Ramos (cell line): ENCODE data around the gene SNX9.

Source experiments
- in situ Hi-C: fragments of 300-500 bp; cut with MboI; formaldehyde crosslinking; loops from one replicate; pipeline ENCODE4 v1.14.3; 2022; ENCODE audit warnings: low sequenced_read_pairs; ENCODE audit not compliant: unreplicated experiment

SNX9 gene

DNA sequence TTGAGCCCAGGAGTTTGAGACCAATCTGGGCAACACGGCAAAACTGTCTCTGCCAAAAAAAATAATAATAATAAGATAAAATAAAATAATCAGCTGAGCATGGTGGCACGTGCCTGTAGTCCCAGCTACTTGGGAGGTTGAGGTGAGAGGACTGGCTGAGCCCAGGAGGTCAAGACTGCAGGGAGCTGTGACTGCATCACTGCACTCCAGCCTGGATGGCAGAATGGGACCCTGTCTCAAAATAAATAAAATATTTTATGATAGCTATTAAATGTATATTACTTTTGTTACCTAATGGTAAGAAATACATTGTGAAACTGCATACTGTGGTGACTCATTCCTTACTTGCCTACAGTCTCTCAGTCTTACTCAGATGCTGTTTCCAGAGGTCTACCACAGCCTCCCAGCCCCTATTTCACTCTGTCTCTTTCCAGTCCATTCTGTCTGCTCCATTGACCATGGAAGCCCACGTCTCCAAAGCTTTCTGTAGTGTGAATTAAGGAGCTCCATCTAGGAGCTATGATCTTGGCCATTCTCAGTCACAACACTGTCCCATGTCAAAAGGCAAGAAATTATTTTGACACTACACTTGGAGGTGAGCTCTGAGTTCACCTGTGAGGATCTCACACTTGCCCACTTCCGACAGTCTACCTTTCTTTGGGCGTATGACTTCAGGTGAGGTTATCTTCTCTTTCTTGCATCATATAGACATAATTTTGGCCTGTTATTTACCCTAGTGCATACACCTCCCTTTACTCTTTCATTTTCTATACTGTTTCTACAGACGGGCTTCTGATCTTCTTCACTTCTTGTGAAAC is 22.4 kb upstream of the SNX9 start:
- in situ Hi-C loops = no loop called here

DNA sequence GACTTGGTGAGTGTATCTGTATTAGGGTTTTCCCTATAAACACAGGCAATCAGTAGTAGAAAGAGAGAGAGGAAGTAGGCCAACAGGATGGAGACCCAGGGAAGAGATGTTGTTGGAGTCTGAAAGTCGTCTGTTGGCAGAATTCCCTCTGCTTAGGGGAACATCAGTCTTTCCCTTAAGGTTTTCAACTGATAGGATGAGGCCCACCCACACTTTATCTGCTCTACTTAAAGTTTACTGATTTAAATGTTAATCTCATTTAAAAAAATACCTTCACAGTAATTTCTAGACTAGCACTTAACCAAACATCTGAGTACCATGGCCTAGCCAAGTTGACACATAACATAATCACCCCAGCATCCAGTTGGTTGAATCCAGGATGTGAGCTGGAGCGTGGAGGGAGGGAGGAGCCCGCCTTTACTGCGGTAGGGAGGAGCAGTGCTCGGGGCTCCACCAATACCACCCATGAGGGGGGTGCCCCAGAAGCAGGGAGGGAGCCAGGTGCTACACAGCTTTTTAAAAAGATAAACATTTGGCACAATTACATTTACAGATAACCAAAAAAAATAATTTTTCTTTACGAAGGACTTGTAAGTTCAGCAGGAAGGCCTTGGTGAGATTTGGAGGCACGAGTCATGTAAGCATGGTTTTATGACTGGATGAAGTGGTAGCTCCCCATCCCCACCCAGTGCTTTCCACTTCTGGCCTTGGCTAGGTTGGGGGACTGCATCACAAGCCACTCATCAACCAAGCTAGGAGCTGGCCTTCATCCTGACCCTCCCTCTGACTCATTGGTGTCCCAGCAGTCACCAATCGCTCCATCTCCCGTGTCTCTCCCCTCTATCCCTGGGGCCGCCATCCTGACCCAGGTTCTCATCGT is 18.4 kb upstream of the SNX9 start:
- in situ Hi-C loops = no loop called here

DNA sequence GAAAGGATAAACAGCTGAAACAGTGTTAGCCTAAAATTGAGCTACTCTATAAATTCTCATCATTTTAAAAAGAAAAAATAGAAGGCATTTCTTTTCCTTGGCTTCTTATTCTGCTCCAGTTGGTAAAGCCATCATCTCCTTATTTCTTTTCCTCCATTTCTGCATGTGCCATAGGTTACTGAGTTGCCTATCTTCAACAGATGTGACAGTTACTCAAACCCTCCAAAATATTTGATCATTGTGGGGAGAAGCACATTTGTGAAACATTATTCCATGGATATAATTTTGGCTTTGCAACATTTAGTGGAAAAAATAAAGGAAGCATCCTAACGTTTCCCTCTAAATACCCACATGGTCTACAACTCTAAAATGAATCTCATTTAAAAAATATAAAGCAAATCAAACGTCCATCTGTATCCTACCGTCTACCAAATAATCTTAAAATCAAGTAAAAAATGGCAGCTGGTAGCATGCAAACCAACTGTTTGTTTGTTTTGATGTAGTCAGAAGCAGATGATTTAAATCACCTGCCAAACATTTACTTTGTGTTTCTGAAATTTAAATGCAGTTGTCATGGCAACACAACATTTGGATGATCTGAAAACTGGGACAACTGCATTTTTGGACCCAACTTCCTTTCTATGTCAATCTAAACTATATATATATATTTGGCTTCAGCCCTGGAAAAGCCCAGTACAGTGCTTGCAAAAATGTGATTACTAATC is 16.8 kb upstream of the SNX9 start:
- in situ Hi-C loops = no loop called here

DNA sequence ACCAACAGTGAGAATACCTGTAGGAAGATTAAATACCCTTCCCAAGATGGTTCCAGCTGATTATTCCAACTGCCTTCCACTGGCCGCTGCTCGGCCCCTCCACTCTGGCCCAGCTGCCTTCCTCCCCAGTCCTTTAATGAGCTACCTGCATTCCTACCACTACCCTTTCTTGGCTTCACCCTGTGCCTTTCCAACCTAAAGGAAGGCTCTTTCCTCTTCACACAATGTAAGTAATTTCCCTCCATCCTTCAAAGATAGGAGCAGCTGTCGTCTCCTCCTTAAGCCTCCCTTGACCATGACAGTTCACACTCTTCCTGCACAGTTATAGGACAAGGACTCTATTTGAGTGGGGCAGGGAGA is 16.2 kb upstream of the SNX9 start:
- in situ Hi-C loops = no loop called here

DNA sequence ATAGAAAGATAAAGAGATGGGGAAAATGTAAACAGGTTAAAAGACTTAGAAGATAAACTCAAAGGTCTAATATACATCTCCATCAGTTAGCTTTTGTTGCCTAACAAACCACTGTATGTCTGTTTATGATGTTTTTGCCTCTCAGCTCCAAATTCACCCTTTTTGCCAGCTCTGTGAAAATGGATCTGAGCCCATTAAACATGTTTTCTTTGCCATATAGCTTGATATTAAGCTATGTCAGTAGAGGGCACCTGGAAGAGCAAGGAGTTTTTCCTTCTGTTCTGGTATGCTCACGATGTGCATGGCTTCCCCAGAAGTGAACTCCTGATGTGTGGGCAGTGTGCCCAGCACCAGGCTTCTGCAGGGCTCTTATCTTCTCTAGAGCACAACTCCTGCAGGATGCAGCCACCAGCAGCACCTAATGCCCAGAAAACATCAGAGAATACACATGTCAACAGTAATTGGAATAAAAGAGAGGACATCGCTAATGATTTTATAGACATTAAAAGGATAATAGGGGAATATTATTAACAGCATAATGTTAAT is 14.6 kb upstream of the SNX9 start:
- in situ Hi-C loops = no loop called here

- in situ Hi-C loops = no loop called here
Measured at GRCh38 chr6:157809613-157810012, 13.4 kb upstream of the SNX9 start.

GRCh38 chr6:157811137-157811475 is 11.9 kb upstream of the SNX9 start:
- in situ Hi-C loops = no loop called here

GRCh38 chr6:157811476-157812173 is 11.4 kb upstream of the SNX9 start:
- in situ Hi-C loops = no loop called here

- in situ Hi-C loops = no loop called here
Measured at GRCh38 chr6:157812425-157813171, 10.4 kb upstream of the SNX9 start.

- in situ Hi-C loops = no loop called here
Measured at GRCh38 chr6:157813191-157813590, 9.9 kb upstream of the SNX9 start.

GRCh38 chr6:157813750-157814455 is 9.1 kb upstream of the SNX9 start:
- in situ Hi-C loops = no loop called here

- in situ Hi-C loops = no loop called here
Measured at GRCh38 chr6:157814883-157815282, 8.2 kb upstream of the SNX9 start.

GRCh38 chr6:157821342-157822033 is 1.6 kb upstream of the SNX9 start:
- in situ Hi-C loops = no loop called here

DNA sequence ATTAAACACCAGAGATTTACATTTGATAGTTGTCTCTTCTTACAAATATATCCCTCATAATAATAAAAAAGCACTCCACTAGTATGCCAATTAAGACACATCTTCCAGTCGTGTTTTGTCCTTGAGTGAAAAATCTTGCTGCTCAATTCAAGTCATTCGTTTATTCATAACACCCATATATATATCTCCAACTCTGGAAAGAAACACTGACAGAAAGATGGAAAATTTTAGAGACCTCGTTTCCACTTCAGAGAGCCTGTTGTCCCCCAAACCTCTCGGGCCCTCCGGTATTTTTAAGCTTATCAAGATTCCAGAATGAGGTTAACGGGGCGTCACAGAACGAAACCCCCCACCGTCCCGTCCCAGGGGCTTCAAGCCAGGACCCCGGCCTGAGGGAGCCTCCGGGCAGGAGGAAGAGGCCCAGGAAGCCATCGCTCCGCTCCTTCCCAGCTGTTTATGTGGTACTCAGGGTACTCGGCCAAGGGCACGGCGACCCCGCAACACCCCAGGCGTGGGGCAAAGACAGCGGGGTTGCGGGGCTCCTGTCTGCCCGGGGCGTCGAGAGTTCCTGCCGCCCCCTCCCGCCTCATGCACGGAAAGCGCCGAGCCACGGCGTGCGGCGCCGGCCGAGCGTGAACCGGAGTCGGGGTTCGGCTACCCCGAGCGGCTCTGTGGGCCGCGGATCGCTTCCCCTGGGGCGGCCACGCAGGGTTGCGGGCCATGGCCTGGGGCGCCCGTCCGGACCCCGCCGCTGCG is 623 bp upstream of the SNX9 start:
- in situ Hi-C loops = no loop called here

- in situ Hi-C loops = no loop called here
Measured at GRCh38 chr6:157823528-157824370, 703 bp downstream of the SNX9 start.

DNA sequence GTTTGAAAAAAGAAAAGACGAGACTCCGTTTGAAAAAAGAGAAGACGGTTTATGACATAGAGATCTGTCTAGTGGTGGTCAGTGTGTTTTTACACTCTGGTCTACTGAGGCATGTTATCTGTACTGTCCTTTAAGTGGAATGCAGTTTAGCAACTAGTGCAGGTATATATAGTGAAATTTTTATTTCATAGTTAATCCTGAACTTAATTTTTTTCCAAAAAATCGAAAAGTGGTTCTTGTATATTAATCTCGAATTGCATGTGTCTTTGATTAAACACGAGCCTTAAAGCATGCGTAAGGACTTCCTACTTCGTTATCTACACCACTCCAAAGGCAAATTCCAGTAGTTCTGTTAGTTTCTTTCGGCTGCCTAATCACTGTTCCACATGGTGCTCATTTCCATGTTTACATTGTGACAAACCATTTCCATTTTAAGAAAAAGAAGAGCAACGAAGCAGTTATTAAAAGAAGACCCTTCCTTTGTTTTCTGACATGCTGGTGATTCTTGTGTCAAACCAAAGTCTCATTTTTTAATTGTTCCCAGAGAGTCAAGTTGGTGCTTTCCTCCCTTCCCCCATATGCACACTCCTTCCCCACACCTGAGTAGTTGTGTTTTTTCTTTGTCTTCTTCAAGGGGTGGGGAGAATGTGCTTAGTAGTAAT is 2.3 kb downstream of the SNX9 start:
- in situ Hi-C loops = no loop called here
